Pancreas (tissue), 10 donors: ENCODE measurements around the gene POLR1B. TPM values are rescaled to one million over a fixed set of nuclear protein-coding genes. Genes with fewer than 3 reads are reported as not detected.
"Not testable (repeated sequence)": the region's sequence is repeated elsewhere in the genome, so short reads cannot be mapped to it uniquely, and the experiment has no call there.

Experiments used
- ATAC-seq, 4 donors: fragments of 200-7000 bp; cut with Tn5 transposase; one replicate each; pipeline versions ENCODE4 v1.8.0 to v1.9.1; 2020; ENCODE audit warnings: mild to moderate bottlenecking in 4 of 4, moderate library complexity in 4 of 4
- DNase-seq, 6 donors: peaks; one replicate each; pipeline ENCODE4 v3.0.0-alpha.2; 2020
- FAIRE-seq: peaks from 2 replicates; lab custom pipeline; 2012; peaks lifted over from hg19 to GRCh38; lab: Jason Lieb, UNC
- H3K27ac ChIP-seq, 4 donors: fragments of 200-600 bp; sonication (generic); 1 replicate in 3 of 4; 2 replicates in 1 of 4; pipeline versions ENCODE4 v1.5.0 to v1.8.0; 2020
- H3K27me3 ChIP-seq, 4 donors: fragments of 200-600 bp; one replicate each; pipeline ENCODE4 v1.8.0; 2021
- H3K36me3 ChIP-seq, 3 donors: fragments of 200-600 bp; sonication (generic) in 1 of 3; one replicate each; pipeline versions ENCODE4 v1.5.0 to v1.8.0; 2020 to 2021
- H3K4me1 ChIP-seq, 3 donors: fragments of 200-600 bp; one replicate each; pipeline ENCODE4 v1.8.0; 2021
- H3K4me3 ChIP-seq, 4 donors: fragments of 200-600 bp; sonication (generic) in 2 of 4; one replicate each; pipeline versions ENCODE4 v1.5.0 to v1.8.0; 2020 to 2021
- H3K9me3 ChIP-seq, 4 donors: fragments of 200-600 bp; one replicate each; pipeline ENCODE4 v1.8.0; 2021
- CTCF ChIP-seq, 4 donors: fragments of 200-600 bp; sonication (generic) in 3 of 4; IDR thresholded peaks; one replicate each; pipeline versions ENCODE4 v1.5.0 to v1.8.0; 2021; ENCODE audit warnings: antibody characterized with exemption in 4 of 4
- WGBS, 2 donors: extraction: QIAGEN DNeasy Blood & Tissue Kit; methylation state at CpG; one replicate each; pipeline ENCODE4 v1.1.7; 2013; 5-methylcytosine and 5-hydroxymethylcytosine counted together
- intact Hi-C, 3 donors: fragments of 100-400 bp; cut with DNase I; formaldehyde crosslinking; loops; one replicate each; pipeline versions ENCODE4 v1.11.1 to v1.14.2; 2022
- polyA plus RNA-seq, 2 donors: library from polyadenylated mRNA; stranded (reverse); fragments of 200-250 nt; gene quantifications; one replicate each; pipeline ENCODE4 v1.2.3, GENCODE V29; 2013
- total RNA-seq, 6 donors: library from RNA; stranded (reverse); fragmentation: NEBNext Ultra II Directional in 4 of 6; extraction: Animal tissue kit (Norgen Biotek cat#: 25700) in 4 of 6; gene quantifications; one replicate each; pipeline versions ENCODE4 v1.2.1 to v1.2.4, GENCODE V29; 2021 to 2023
- donor health status: healthy with polysubstance abuse.
- donor health status: DM: no; HTN: no; CAD: no; lungs with moderate emphysema.
- donor health status: DM: no; HTN: no; CAD: no.
- donor health status: control.
- donor health status: control.
- donor health status: Bipolar disorder and iron deficiency.
- donor health status: DM: yes; HTN: yes; CAD: no.
- donor health status: DM: no; HTN: no; CAD: no.
- donor health status: DM: no; HTN: no; CAD: no.
- donor health status: DM: yes; HTN: yes; CAD: no.

The POLR1B gene
- total and polyA plus RNA-seq, 8 donors: 5.5 to 16.9 (median 11.2) TPM

- ATAC-seq (no peak), FAIRE-seq (no peak), DNase-seq (no peak)
- H3K36me3 ChIP-seq: no peaks in the 10 kb centered on the region
- intact Hi-C loops: no loop called here
- no peaks in the 10 kb centered on the region for H3K4me1 ChIP-seq
- no peaks in the 10 kb centered on the region for H3K9me3 ChIP-seq
- TF ChIP-seq CTCF (IDR thresholded peaks at IDR 0.05): no peak
- H3K4me3 ChIP-seq: no peak overlapping the region
- 91 to 97% methylated on average over 8 of the region's 8 CpGs for WGBS, 2 donors
- H3K27ac ChIP-seq: no peak overlapping the region
- no peaks in the 10 kb centered on the region for H3K27me3 ChIP-seq
Measured at GRCh38 chr2:112615051-112615450, 72.8 kb downstream of the POLR1B start.

- intact Hi-C loops, ATAC-seq, H3K4me3 ChIP-seq, H3K27ac ChIP-seq, H3K27me3 ChIP-seq, H3K36me3 ChIP-seq, FAIRE-seq, H3K9me3 ChIP-seq, DNase-seq, H3K4me1 ChIP-seq: not testable (repeated sequence)
- 91 to 92% methylated on average over 2 of the region's 2 CpGs for WGBS, 2 donors
Measured at GRCh38 chr2:112615798-112616197, 73.5 kb downstream of the POLR1B start.

- H3K4me1 ChIP-seq: no peaks in the 10 kb centered on the region
- H3K4me3 ChIP-seq: no peak overlapping the region
- no peaks in the 10 kb centered on the region for H3K36me3 ChIP-seq
- ATAC-seq (no peak), FAIRE-seq (no peak), DNase-seq (no peak)
- intact Hi-C loops: no loop called here
- no peaks in the 10 kb centered on the region for H3K9me3 ChIP-seq
- WGBS, 2 donors: 80 to 94% methylated on average over 2 to 6 of the region's 6 CpGs
- no peak overlapping the region for H3K27ac ChIP-seq
- TF ChIP-seq CTCF (IDR thresholded peaks at IDR 0.05): no peak
- no peaks in the 10 kb centered on the region for H3K27me3 ChIP-seq
Measured at GRCh38 chr2:112618383-112618782, 76.1 kb downstream of the POLR1B start.

- H3K9me3 ChIP-seq: no peaks in the 10 kb centered on the region
- DNase-seq (peak in 1 of 6 donors; percentile 38), FAIRE-seq (no peak), ATAC-seq (no peak)
- no peak overlapping the region for H3K4me3 ChIP-seq
- H3K27ac ChIP-seq: no peak overlapping the region
- no peaks in the 10 kb centered on the region for H3K36me3 ChIP-seq
- TF ChIP-seq CTCF (IDR thresholded peaks at IDR 0.05): no peak
- WGBS, 2 donors: 78 to 81% methylated on average over 22 of the region's 22 CpGs
- H3K27me3 ChIP-seq: no peaks in the 10 kb centered on the region
- intact Hi-C loops: loop anchor here in 1 of 3 donors (5.0 to 10.0 kb wide), 2 partner anchors 73 to 105 kb away; no protein-coding TSS in a partner anchor
- no peaks in the 10 kb centered on the region for H3K4me1 ChIP-seq
Measured at GRCh38 chr2:112621790-112622527, 79.7 kb downstream of the POLR1B start.

GRCh38 chr2:112622528-112622849, 80.2 kb downstream of the POLR1B start:
- intact Hi-C loops: loop anchor here in 1 of 3 donors (5.0 to 10.0 kb wide), 2 partner anchors 72 to 105 kb away; no protein-coding TSS in a partner anchor

More at GRCh38 chr2:112622528-112622849, 80.2 kb downstream of the POLR1B start:
- 34 to 35% methylated on average over 3 of the region's 3 CpGs for WGBS, 2 donors
- H3K27ac ChIP-seq: no peak overlapping the region
- ATAC-seq (peak in 2 of 4 donors; percentile 18 to 38), DNase-seq (no peak), FAIRE-seq (no peak)
- no peaks in the 10 kb centered on the region for H3K27me3 ChIP-seq
- no peak for TF ChIP-seq CTCF (IDR thresholded peaks at IDR 0.05)
- H3K9me3 ChIP-seq: no peaks in the 10 kb centered on the region
- H3K36me3 ChIP-seq: no peaks in the 10 kb centered on the region
- no peaks in the 10 kb centered on the region for H3K4me1 ChIP-seq
- H3K4me3 ChIP-seq: no peak overlapping the region
